Gastrocnemius medialis (tissue), 4 donors: ENCODE results near the gene TNS1. TPM values are rescaled to one million over a fixed set of nuclear protein-coding genes. Genes with fewer than 3 reads are reported as not detected.

ENCODE experiments used
- ATAC-seq, 2 donors: fragments of 150-250 bp; one replicate each; pipeline ENCODE4 v1.9.1; 2016
- DNase-seq, 2 donors: peaks; one replicate each; pipeline ENCODE4 v3.0.0-alpha.2; 2019
- H3K27ac ChIP-seq, 4 donors: fragments of 200-600 bp; sonication (generic); 1 replicate in 1 of 4; 2 replicates in 3 of 4; pipeline ENCODE4 v1.5.1; 2016 to 2018; ENCODE audit warnings: mild to moderate bottlenecking in 2 of 4, moderate library complexity in 1 of 4
- H3K27me3 ChIP-seq, 3 donors: fragments of 200-600 bp; sonication (generic) in 2 of 3; 1 replicate in 1 of 3; 2 replicates in 2 of 3; pipeline versions ENCODE4 v1.5.1 to v1.6.0; 2016 to 2019; ENCODE audit warnings: mild to moderate bottlenecking in 1 of 3, moderate library complexity in 1 of 3
- H3K36me3 ChIP-seq, 2 donors: fragments of 200-600 bp; sonication (generic) in 1 of 2; one replicate each; pipeline ENCODE4 v1.5.1; 2017 to 2018
- H3K4me1 ChIP-seq, 2 donors: fragments of 200-600 bp; sonication (generic) in 1 of 2; one replicate each; pipeline ENCODE4 v1.5.1; 2016 to 2017; ENCODE audit warnings: mild to moderate bottlenecking in 2 of 2
- H3K4me3 ChIP-seq, 4 donors: fragments of 200-600 bp; sonication (generic) in 3 of 4; 1 replicate in 1 of 4; 2 replicates in 3 of 4; pipeline ENCODE4 v1.5.1; 2016 to 2019; ENCODE audit warnings: mild to moderate bottlenecking in 2 of 4
- H3K9me3 ChIP-seq, 3 donors: fragments of 200-600 bp; sonication (generic) in 2 of 3; 1 replicate in 1 of 3; 2 replicates in 2 of 3; pipeline ENCODE4 v1.5.1; 2016 to 2019
- POLR2A ChIP-seq, 2 donors: fragments of 450-650 bp; IDR thresholded peaks; one replicate each; pipeline ENCODE4 v1.6.1; 2017; ENCODE audit warnings: antibody characterized with exemption in 2 of 2, mild to moderate bottlenecking in 2 of 2, moderate library complexity in 2 of 2
- in situ Hi-C, 4 donors: fragments of 200-750 bp; cut with MboI; loops; one replicate each; pipeline versions ENCODE4 v1.15.0 to v1.8.0; 2017; ENCODE audit warnings: low sequenced_read_pairs in 4 of 4
- intact Hi-C: fragments of 100-400 bp; cut with DNase I; formaldehyde crosslinking; loops from one replicate; pipeline ENCODE4 v1.15.1; 2023; ENCODE audit warnings: low total_unique reads
- total RNA-seq, 4 donors: library from RNA; depleted of rRNA; stranded (reverse); fragments of >200 nt; gene quantifications; one replicate each; pipeline versions ENCODE4 v1.1.0 to v1.2.3, GENCODE V29; 2016
- TF ChIP-seq, protein P1 (sequence below), 5 experiments: fragments of 450-650 bp in 3 of 5; fragments of 200-600 bp in 2 of 5; sonication (generic) in 2 of 5; IDR thresholded peaks in 4 of 5; conservative IDR thresholded peaks in 1 of 5; 1 replicate in 4 of 5; 2 replicates in 1 of 5; pipeline ENCODE4 v1.5.1; 2016 to 2019; ENCODE audit warnings: antibody characterized with exemption in 5 of 5, mild to moderate bottlenecking in 3 of 5, moderate library complexity in 3 of 5

Gene TNS1
- total RNA-seq, 4 donors from 2014 or later = 407 to 670 (median 484) TPM

DNA sequence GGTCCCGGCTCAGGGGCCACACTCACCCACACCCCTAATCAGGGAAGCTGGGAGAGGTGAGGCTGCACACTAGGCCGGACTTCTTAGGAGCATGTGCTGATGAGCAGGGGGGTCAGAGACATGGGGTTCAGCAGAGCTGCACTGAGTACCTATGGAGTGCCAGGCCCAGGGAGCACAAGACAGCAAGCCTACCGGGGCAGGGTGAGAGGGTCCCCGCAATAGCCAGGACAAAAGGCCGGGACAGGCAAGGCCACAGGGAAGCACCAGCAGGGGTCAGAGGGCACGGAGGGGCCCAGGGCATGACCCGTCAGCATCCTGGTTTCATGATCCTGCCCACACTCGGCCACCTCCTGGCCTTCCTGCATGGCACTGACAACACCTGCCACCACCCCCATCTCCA lies 73.5 kb downstream of the TNS1 start:
- H3K4me1 ChIP-seq = peaks cover 64 to 94% of the 10 kb centered on the region in 2 donors
- no peaks in the 10 kb centered on the region for H3K27me3 ChIP-seq
- ATAC-seq = no peak
- no peak for DNase-seq
- no peaks in the 10 kb centered on the region for H3K36me3 ChIP-seq
- intact Hi-C loops (no loop called here), in situ Hi-C loops (no loop called here)
- no peak for TF ChIP-seq POLR2A (IDR thresholded peaks at IDR 0.05)
- TF ChIP-seq, protein P1, sequence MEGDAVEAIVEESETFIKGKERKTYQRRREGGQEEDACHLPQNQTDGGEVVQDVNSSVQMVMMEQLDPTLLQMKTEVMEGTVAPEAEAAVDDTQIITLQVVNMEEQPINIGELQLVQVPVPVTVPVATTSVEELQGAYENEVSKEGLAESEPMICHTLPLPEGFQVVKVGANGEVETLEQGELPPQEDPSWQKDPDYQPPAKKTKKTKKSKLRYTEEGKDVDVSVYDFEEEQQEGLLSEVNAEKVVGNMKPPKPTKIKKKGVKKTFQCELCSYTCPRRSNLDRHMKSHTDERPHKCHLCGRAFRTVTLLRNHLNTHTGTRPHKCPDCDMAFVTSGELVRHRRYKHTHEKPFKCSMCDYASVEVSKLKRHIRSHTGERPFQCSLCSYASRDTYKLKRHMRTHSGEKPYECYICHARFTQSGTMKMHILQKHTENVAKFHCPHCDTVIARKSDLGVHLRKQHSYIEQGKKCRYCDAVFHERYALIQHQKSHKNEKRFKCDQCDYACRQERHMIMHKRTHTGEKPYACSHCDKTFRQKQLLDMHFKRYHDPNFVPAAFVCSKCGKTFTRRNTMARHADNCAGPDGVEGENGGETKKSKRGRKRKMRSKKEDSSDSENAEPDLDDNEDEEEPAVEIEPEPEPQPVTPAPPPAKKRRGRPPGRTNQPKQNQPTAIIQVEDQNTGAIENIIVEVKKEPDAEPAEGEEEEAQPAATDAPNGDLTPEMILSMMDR (IDR thresholded peaks at IDR 0.05 in 4 of 5, conservative IDR thresholded peaks at IDR 0.05 in 1 of 5) = no peak
- H3K27ac ChIP-seq = peak overlapping the region; percentile 87 to 94 (median 89)
- no peaks in the 10 kb centered on the region for H3K9me3 ChIP-seq
- H3K4me3 ChIP-seq = peak overlapping the region in 1 of 4 donors; percentile 13

DNA sequence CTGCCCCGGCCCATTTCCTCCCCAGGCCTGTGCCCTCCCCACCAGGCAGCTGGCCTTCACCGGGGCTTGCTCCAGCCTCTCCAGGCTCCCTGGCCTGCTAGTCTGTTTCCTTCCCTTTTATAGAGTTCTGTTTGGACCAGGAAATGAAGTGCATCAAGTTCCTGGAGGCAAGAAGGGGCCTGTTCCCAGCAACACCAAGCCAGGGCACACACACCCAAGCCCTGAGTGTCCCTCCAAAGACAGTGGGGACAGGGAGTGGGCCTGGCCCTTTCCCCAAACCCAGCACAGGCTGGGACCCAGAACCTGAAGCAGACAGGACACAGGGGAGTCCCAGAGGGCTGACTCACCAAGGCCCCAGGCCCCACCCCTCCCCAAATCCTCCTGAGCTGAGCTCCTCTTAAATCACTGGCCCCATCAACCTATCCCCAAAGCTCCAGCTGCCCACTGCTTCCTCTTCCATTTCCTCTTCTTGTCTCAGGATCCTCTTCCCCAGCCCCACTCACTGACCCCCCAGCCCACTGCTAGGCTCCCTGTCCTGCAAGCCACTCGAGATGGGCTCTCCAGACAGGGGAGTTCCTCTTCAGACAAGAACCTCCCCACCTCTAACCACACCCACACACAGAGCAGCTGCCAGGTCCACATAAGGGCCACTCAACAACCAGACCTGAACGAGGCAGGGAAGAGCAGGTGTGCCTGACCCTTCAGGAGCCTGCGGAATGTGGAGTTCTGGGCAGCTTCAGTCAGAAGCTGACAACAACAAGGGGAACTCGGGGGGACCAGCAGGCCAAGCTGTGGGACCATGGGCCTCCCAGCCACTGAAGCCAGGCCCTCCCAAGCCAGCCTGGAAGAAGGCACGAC lies 74.2 kb downstream of the TNS1 start:
- Histone ChIP-seq H3K4me1 (peaks cover 63 to 94% of the 10 kb centered on the region in 2 donors), H3K9me3 (no peaks in the 10 kb centered on the region), H3K36me3 (no peaks in the 10 kb centered on the region), H3K27ac (peak overlapping the region; percentile 87 to 94 (median 89)), H3K27me3 (no peaks in the 10 kb centered on the region), H3K4me3 (no peak overlapping the region)
- TF ChIP-seq, protein P1 (IDR thresholded peaks at IDR 0.05 in 4 of 5, conservative IDR thresholded peaks at IDR 0.05 in 1 of 5) = no peak
- peak in 1 of 2 donors; percentile 21 for TF ChIP-seq POLR2A (IDR thresholded peaks at IDR 0.05)
- peak; percentile 18 to 34 for ATAC-seq
- intact Hi-C loops (no loop called here), in situ Hi-C loops (no loop called here)
- peak in 1 of 2 donors; percentile 50 for DNase-seq

DNA sequence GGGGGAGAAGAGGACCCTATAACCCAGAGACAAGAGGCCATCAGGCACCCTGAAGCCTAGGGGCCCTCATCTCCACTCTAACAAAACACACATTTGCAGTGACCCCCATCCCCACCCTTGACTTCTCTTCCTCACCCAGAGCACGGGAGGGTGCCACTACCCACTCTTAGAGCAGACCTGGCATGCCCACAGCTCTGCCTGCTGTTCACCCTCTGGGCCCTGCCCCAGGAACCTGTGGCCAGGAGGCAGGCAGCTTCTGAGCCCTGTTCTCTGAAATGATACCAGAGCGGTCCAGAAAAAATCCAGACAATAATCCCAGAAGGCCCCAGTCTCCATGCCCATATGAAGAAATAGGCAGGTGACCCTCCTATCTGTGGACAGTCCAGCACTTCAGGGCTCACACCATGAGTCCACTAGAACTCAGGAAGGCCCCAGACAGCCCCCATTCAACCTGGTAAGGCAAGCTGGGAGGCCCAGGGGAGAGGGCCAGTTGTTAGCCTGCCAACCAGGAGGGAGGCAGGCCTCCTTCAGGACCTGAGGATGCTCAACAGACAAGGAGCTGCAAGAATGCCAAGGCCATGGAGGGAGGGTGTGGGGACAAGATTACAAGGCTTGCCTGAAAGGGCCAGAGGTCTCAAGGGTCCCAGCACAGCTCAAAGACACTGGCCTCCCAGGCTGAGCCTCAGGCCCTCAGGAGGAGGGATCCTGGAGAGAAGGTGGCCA lies 75.0 kb downstream of the TNS1 start:
- Histone ChIP-seq H3K36me3 (no peaks in the 10 kb centered on the region), H3K27me3 (no peaks in the 10 kb centered on the region), H3K27ac (peak overlapping the region; percentile 87 to 94 (median 89)), H3K4me1 (peaks cover 62 to 94% of the 10 kb centered on the region in 2 donors), H3K4me3 (no peak overlapping the region), H3K9me3 (no peaks in the 10 kb centered on the region)
- intact Hi-C loops (no loop called here), in situ Hi-C loops (no loop called here)
- TF ChIP-seq POLR2A (IDR thresholded peaks at IDR 0.05) = no peak
- TF ChIP-seq, protein P1 (IDR thresholded peaks at IDR 0.05 in 4 of 5, conservative IDR thresholded peaks at IDR 0.05 in 1 of 5) = no peak
- ATAC-seq (no peak), DNase-seq (no peak)

DNA sequence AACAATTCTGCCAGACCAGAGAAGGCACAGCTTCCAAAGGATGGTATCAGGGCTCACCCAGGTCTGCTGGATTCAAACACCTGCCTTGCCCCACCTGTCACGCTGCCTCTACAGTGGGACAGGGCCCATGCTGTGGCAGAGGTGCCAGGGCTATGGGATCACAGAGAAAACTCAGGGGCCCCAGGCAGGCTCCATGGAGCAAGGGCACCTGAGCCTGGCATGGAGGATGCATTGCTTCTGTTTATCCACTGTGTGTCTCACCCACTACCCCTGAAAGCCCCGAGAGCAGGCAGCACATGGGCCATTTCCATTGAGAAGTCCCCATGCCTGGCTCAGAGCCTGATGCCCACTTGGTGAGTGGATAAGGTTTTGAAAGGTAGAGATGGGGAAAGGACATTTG lies 76.0 kb downstream of the TNS1 start:
- Histone ChIP-seq H3K27ac (peak overlapping the region; percentile 87 to 94 (median 89)), H3K4me1 (peaks cover 65 to 94% of the 10 kb centered on the region in 2 donors), H3K27me3 (no peaks in the 10 kb centered on the region), H3K9me3 (no peaks in the 10 kb centered on the region), H3K4me3 (no peak overlapping the region), H3K36me3 (no peaks in the 10 kb centered on the region)
- no peak for DNase-seq
- no peak for ATAC-seq
- in situ Hi-C loops = no loop called here
- TF ChIP-seq, protein P1 (IDR thresholded peaks at IDR 0.05 in 4 of 5, conservative IDR thresholded peaks at IDR 0.05 in 1 of 5) = no peak
- no peak for TF ChIP-seq POLR2A (IDR thresholded peaks at IDR 0.05)
- intact Hi-C loops = no loop called here
